Measurements from ENCODE around the gene CDH13. TPM values are rescaled to one million over a fixed set of nuclear protein-coding genes. Genes with fewer than 3 reads are reported as not detected.

The CDH13 gene
- total and polyA plus RNA-seq, 7 donors = 6.1 to 30.7 (median 22.8) TPM

DNA sequence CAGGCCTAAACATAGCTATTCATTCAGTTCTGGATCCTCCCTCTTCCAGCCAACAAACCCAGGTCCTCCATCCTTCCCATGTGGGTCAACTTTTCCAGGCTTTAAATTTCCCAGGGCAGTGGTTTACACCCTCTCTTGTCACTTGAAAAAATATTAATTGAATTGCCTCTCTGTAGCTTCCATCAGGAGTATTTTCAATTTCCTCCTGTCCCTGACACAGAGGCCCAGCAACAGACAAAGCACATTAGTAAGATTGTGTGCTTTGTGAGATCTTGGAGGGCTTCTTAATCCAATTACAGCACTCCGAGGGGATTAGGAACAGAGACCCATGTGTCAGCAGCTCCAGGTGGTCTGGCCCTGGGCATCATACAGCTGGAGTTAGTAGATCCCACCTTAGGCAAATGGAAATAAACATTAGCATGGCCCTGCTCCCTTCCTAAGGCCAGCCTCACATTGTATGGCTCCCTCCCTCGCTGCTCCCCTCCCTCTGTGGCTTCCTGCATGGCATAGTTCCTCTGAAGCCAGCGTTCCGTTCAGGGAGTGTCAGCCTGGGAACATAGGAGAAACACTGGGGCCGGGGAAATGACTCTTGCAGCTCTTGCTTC is 1048.3 kb downstream of the CDH13 start:
- no peaks in the 10 kb centered on the region for H3K27me3 ChIP-seq (ENCODE audit: insufficient read depth in 3 of 3, low read length in 2 of 3)
- H3K36me3 ChIP-seq (ENCODE audit: insufficient read depth in 1 of 2, low read depth in 1 of 2) = peaks cover 7 to 31% of the 10 kb centered on the region in 2 donors
- intact Hi-C loops (cut with DNase I) = no loop called here
- ATAC-seq = no peak
- DNase-seq = no peak
- TF ChIP-seq, protein P1, sequence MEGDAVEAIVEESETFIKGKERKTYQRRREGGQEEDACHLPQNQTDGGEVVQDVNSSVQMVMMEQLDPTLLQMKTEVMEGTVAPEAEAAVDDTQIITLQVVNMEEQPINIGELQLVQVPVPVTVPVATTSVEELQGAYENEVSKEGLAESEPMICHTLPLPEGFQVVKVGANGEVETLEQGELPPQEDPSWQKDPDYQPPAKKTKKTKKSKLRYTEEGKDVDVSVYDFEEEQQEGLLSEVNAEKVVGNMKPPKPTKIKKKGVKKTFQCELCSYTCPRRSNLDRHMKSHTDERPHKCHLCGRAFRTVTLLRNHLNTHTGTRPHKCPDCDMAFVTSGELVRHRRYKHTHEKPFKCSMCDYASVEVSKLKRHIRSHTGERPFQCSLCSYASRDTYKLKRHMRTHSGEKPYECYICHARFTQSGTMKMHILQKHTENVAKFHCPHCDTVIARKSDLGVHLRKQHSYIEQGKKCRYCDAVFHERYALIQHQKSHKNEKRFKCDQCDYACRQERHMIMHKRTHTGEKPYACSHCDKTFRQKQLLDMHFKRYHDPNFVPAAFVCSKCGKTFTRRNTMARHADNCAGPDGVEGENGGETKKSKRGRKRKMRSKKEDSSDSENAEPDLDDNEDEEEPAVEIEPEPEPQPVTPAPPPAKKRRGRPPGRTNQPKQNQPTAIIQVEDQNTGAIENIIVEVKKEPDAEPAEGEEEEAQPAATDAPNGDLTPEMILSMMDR (IDR thresholded peaks at IDR 0.05) = no peak
- H3K9me3 ChIP-seq = no peaks in the 10 kb centered on the region
- WGBS, 3 donors = 37 to 52% (median 45%) methylated on average over 5 of the region's 5 CpGs
- H3K4me1 ChIP-seq = no peaks in the 10 kb centered on the region
- no peak overlapping the region for H3K27ac ChIP-seq
- no peak overlapping the region for H3K4me3 ChIP-seq

DNA sequence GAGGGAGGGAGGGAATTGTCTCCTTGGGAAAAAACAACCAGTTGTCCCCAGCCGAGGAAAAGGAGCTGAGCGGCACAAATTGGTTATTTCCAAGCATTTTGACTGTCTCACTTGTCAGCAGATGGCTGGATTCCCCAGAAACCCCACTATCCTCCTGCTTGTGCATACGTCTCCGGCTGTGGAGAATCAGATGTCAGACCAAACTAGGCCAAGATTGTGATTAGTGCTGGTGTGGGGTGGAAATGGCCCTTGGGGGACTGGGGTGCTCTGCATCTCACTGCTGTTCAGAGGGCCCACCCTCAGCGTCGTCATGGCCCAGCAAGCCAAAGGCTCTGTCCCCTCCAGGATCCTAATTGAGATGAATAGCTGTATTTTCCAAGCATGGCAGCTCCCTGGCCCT is 1049.3 kb downstream of the CDH13 start:
- H3K4me3 ChIP-seq = no peak overlapping the region
- H3K36me3 ChIP-seq (ENCODE audit: insufficient read depth in 1 of 2, low read depth in 1 of 2) = peaks cover 7 to 21% of the 10 kb centered on the region in 2 donors
- TF ChIP-seq, protein P1 (IDR thresholded peaks at IDR 0.05) = no peak
- no peak overlapping the region for H3K27ac ChIP-seq
- H3K9me3 ChIP-seq = no peaks in the 10 kb centered on the region
- H3K4me1 ChIP-seq = no peaks in the 10 kb centered on the region
- H3K27me3 ChIP-seq (ENCODE audit: insufficient read depth in 3 of 3, low read length in 2 of 3) = no peaks in the 10 kb centered on the region
- no peak for DNase-seq
- ATAC-seq = no peak
- intact Hi-C loops (cut with DNase I) = no loop called here
- WGBS, 3 donors = 47 to 57% (median 52%) methylated on average over 6 of the region's 6 CpGs

DNA sequence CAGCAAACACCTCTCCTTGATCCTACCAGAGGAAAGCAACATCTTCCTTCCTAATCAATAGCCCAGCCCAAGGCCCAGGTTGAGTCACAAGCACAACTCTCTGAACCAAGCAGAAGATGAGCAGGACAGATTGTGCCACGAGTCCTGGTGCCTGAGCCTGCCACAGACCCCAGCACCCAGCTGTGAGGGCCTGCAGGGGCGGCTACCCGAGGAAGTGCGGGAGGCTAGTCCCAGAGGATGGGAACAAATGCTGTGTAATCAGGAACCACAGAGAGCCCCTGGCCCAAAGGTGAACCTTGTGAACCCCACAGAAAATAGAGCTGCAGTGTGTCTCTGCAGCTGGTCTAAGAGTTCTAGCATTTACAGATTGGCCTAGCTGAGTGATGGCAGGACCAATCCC is 1054.2 kb downstream of the CDH13 start:
- Histone ChIP-seq H3K4me3 (no peak overlapping the region), H3K27me3 (ENCODE audit: insufficient read depth in 3 of 3, low read length in 2 of 3) (peaks cover 0 to 3% (median 0%) of the 10 kb centered on the region in 3 donors), H3K27ac (no peak overlapping the region), H3K36me3 (ENCODE audit: insufficient read depth in 1 of 2, low read depth in 1 of 2) (peaks cover 0 to 6% of the 10 kb centered on the region in 2 donors), H3K4me1 (no peaks in the 10 kb centered on the region), H3K9me3 (no peaks in the 10 kb centered on the region)
- DNase-seq (no peak), ATAC-seq (no peak)
- intact Hi-C loops (cut with DNase I) = loop anchor here in 1 of 2 donors (10.0 kb wide), 1 partner anchor 124 kb away; the partner anchor contains the start of gene HSBP1
- WGBS, 3 donors = 85 to 88% (median 87%) methylated on average over 4 of the region's 4 CpGs
- TF ChIP-seq, protein P1 (IDR thresholded peaks at IDR 0.05) = no peak

DNA sequence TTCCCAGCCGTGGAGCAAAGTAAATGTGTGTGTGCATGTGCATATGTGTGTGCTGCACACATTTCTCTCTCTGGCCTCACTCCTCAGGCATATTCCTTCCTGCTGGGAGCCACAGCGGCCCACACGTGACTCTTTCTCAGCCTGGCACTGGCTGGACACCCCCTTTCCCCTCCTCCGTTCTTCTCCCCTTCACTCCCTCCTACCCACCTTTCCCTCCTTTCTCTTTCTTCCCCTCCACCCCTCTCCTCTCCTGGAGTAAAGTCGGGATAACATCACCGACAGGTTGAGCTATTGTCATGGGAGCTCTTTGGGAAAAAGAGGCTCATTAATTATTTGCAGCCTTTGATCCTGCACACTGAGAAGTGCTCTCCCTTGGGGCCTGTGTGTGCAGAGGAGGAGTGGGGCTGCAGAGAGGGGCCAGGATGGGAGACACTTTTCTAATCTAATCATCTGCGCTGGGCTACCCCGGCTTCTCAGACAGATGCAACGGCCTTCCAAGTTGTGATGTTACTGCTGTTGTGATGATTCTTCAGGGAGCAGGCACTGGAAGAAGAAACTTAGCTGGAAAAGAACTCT is 1054.7 kb downstream of the CDH13 start:
- TF ChIP-seq, protein P1 (IDR thresholded peaks at IDR 0.05) = no peak
- no peak for ATAC-seq
- WGBS, 3 donors = 73 to 79% (median 78%) methylated on average over 9 of the region's 9 CpGs

More for the DNA sequence above, 1054.7 kb downstream of the CDH13 start:
- peaks cover 0 to 6% of the 10 kb centered on the region in 2 donors for H3K36me3 ChIP-seq (ENCODE audit: insufficient read depth in 1 of 2, low read depth in 1 of 2)
- DNase-seq = no peak
- H3K4me3 ChIP-seq = no peak overlapping the region
- H3K9me3 ChIP-seq = no peaks in the 10 kb centered on the region
- intact Hi-C loops (cut with DNase I) = loop anchor here in 1 of 2 donors (10.0 kb wide), 1 partner anchor 123 kb away; the partner anchor contains the start of gene HSBP1
- H3K4me1 ChIP-seq = peaks cover 2% of the 10 kb centered on the region
- peaks cover 0 to 3% (median 0%) of the 10 kb centered on the region in 3 donors for H3K27me3 ChIP-seq (ENCODE audit: insufficient read depth in 3 of 3, low read length in 2 of 3)
- H3K27ac ChIP-seq = no peak overlapping the region

Measured in psoas muscle (tissue), 8 donors.